Cerebellar nuclear complex (tissue), 1 donor: ENCODE results near the gene KCNN2.

Source experiments
- DNase-seq, 2 experiments: peaks; one replicate each; lab custom pipeline; 2025; lab: John Stamatoyannopoulos, UW

The KCNN2 gene

GRCh38 chr5:114362977-114363761 is 1.3 kb downstream of the KCNN2 start:
- no peak for DNase-seq

- DNase-seq = no peak
Measured at GRCh38 chr5:114363837-114364236, 2.0 kb downstream of the KCNN2 start.

- DNase-seq = no peak
Measured at GRCh38 chr5:114367029-114367428, 5.2 kb downstream of the KCNN2 start.

GRCh38 chr5:114369680-114370417 is 8.0 kb downstream of the KCNN2 start:
- DNase-seq = no peak

- DNase-seq = no peak
Measured at GRCh38 chr5:114377050-114377844, 15.4 kb downstream of the KCNN2 start.

GRCh38 chr5:114377946-114378345 is 16.1 kb downstream of the KCNN2 start:
- DNase-seq = no peak

- no peak for DNase-seq
Measured at GRCh38 chr5:114380721-114381120, 18.9 kb downstream of the KCNN2 start.

GRCh38 chr5:114387433-114387832 is 25.6 kb downstream of the KCNN2 start:
- no peak for DNase-seq

GRCh38 chr5:114390431-114390830 is 28.6 kb downstream of the KCNN2 start:
- DNase-seq = no peak

- no peak for DNase-seq
Measured at GRCh38 chr5:114391321-114391720, 29.5 kb downstream of the KCNN2 start.

GRCh38 chr5:114393159-114393558 is 31.3 kb downstream of the KCNN2 start:
- no peak for DNase-seq

GRCh38 chr5:114402206-114402605 is 40.3 kb downstream of the KCNN2 start:
- no peak for DNase-seq

- no peak for DNase-seq
Measured at GRCh38 chr5:114407783-114408182, 45.9 kb downstream of the KCNN2 start.

- DNase-seq = no peak
Measured at GRCh38 chr5:114408847-114409246, 47.0 kb downstream of the KCNN2 start.

- no peak for DNase-seq
Measured at GRCh38 chr5:114411380-114411931, 49.6 kb downstream of the KCNN2 start.

GRCh38 chr5:114412510-114413171 is 50.8 kb downstream of the KCNN2 start:
- DNase-seq = no peak

GRCh38 chr5:114415760-114416159 is 53.9 kb downstream of the KCNN2 start:
- DNase-seq = no peak

- no peak for DNase-seq
Measured at GRCh38 chr5:114416254-114416653, 54.4 kb downstream of the KCNN2 start.

- no peak for DNase-seq
Measured at GRCh38 chr5:114417519-114417918, 55.6 kb downstream of the KCNN2 start.

GRCh38 chr5:114418176-114419066 is 56.6 kb downstream of the KCNN2 start:
- no peak for DNase-seq

- DNase-seq = no peak
Measured at GRCh38 chr5:114419067-114419388, 57.2 kb downstream of the KCNN2 start.
